B cell (primary cell): Measurements from ENCODE around the gene ANKRD30A.

Experiments
- EZH2 ChIP-seq: IDR thresholded peaks from 2 replicates; pipeline ENCODE4 v1.6.1; 2012; ENCODE audit warnings: borderline replicate concordance, low read depth, mild to moderate bottlenecking, moderate library complexity, low read length; ENCODE audit not compliant: insufficient read depth, poor library complexity, severe bottlenecking
- TF ChIP-seq, protein P1 (sequence below): fragments of 200-600 bp; IDR thresholded peaks from one replicate; pipeline ENCODE4 v1.8.0; 2022; ENCODE audit warnings: antibody characterized with exemption, mild to moderate bottlenecking

DNA sequence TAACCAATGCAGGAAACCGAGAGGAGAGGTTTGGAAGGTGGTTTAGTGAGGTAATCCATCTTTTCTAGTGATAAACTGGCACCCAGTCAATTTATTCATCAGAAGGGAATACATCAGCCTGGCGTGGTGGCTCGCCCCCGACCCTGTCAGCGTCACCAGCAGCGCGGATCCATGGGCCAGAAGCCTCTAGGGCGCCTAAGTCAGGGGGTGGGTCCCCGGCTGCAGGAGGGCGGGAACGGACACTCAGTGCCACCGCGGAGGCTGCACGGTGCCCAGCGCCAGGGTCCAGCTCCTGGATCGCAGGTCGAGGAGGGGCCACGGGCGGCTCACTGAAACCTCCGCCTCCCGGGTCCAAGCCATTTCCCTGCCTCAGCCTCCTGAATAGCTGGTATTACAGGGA lies 866 bp upstream of the ANKRD30A start:
- TF ChIP-seq, protein P1, sequence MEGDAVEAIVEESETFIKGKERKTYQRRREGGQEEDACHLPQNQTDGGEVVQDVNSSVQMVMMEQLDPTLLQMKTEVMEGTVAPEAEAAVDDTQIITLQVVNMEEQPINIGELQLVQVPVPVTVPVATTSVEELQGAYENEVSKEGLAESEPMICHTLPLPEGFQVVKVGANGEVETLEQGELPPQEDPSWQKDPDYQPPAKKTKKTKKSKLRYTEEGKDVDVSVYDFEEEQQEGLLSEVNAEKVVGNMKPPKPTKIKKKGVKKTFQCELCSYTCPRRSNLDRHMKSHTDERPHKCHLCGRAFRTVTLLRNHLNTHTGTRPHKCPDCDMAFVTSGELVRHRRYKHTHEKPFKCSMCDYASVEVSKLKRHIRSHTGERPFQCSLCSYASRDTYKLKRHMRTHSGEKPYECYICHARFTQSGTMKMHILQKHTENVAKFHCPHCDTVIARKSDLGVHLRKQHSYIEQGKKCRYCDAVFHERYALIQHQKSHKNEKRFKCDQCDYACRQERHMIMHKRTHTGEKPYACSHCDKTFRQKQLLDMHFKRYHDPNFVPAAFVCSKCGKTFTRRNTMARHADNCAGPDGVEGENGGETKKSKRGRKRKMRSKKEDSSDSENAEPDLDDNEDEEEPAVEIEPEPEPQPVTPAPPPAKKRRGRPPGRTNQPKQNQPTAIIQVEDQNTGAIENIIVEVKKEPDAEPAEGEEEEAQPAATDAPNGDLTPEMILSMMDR, result no peak
- TF ChIP-seq EZH2, result no peak
